ENCODE measurements around the gene WDR88. TPM values are rescaled to one million over a fixed set of nuclear protein-coding genes. Genes with fewer than 3 reads are reported as not detected.

The WDR88 gene
- total and polyA plus RNA-seq, 2 of the 4 experiments (the other 2 are of a cell fraction): not detected

DNA sequence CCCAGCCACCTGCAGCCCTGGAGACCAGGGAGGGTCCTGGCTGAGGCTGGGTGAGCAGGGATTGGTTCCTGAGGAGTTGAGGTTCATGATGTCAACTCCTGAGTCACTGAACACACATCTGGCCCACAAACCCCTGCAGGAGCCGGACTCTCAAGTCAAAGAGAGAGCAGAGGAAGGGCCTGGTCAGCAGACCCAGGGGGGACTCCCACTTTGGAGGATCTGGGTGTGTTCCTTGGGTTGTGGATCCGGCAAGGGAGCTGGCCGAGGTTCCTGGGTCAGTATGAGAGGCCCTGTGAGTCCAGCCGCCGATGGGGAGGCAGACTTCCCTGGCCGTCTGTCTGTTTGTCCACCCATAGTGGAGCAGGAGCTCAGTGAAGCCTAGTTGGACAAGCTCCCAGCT, 89.7 kb downstream of the WDR88 start:
- peaks cover 55% of the 10 kb centered on the region for H3K27me3 ChIP-seq (ENCODE audit: control insufficient read depth, insufficient read depth, low read length)
- ChIA-PET POLR2A (ENCODE audit: unreplicated experiment) (no interaction called here), CTCF (no interaction called here)
- peak overlapping the region; percentile 41 for H2AFZ ChIP-seq (replicated peaks; ENCODE audit: low read length, poor library complexity)
- H2BK15ac ChIP-seq (ENCODE audit: low read depth, low read length): no peak overlapping the region
- H3K18ac ChIP-seq (ENCODE audit: low read depth, low read length): no peak overlapping the region
- no peaks in the 10 kb centered on the region for H3K36me3 ChIP-seq (ENCODE audit: control insufficient read depth, insufficient read depth, low read length)
- no peak overlapping the region for H3K9ac ChIP-seq (ENCODE audit: low read depth, low read length)
- H3K9me1 ChIP-seq (ENCODE audit: insufficient read depth, low read length): no peaks in the 10 kb centered on the region
- dilution Hi-C loops (cut with HindIII; ENCODE audit: low sequenced_read_pairs, unreplicated experiment) (no loop called here), in situ Hi-C loops (cut with MboI; ENCODE audit: low sequenced_read_pairs) (no loop called here), intact Hi-C loops (cut with micrococcal nuclease) (no loop called here)
- BruUV-seq (replicated peaks): no TSS peak
- H4K91ac ChIP-seq (ENCODE audit: insufficient read depth, low read depth, low read length): no peak overlapping the region
- H2BK20ac ChIP-seq (ENCODE audit: low read depth, low read length): no peak overlapping the region
- no peak overlapping the region for H2AK9ac ChIP-seq (replicated peaks; ENCODE audit: low read depth, low read length, poor library complexity)
- no peak overlapping the region for H3K4ac ChIP-seq (ENCODE audit: low read depth, low read length)
- H3K9me3 ChIP-seq (ENCODE audit: control insufficient read depth, insufficient read depth, low read length): peaks cover 2% of the 10 kb centered on the region; the same call in 1 of the 2 replicates
- H4K20me1 ChIP-seq (ENCODE audit: insufficient read depth, low read length): no peaks in the 10 kb centered on the region; the same call in 1 of the 2 replicates
- H2AK5ac ChIP-seq (ENCODE audit: low read depth, low read length): no peak overlapping the region
- no peak for TF ChIP-seq NFE2L2 (IDR thresholded peaks at IDR 0.05; ENCODE audit: low read depth, low read length)
- TF ChIP-seq MXI1 (IDR thresholded peaks at IDR 0.05; ENCODE audit: borderline replicate concordance, low read depth, low read length): no peak
- TF ChIP-seq CHD1 (IDR thresholded peaks at IDR 0.05; ENCODE audit: low read depth, low read length): no peak
- no peak for TF ChIP-seq CEBPB (IDR thresholded peaks at IDR 0.05; ENCODE audit: low read depth, low read length)
- no peak for TF ChIP-seq MAZ (IDR thresholded peaks at IDR 0.05; ENCODE audit: borderline replicate concordance, low read depth, low read length)
- TF ChIP-seq, protein P1, sequence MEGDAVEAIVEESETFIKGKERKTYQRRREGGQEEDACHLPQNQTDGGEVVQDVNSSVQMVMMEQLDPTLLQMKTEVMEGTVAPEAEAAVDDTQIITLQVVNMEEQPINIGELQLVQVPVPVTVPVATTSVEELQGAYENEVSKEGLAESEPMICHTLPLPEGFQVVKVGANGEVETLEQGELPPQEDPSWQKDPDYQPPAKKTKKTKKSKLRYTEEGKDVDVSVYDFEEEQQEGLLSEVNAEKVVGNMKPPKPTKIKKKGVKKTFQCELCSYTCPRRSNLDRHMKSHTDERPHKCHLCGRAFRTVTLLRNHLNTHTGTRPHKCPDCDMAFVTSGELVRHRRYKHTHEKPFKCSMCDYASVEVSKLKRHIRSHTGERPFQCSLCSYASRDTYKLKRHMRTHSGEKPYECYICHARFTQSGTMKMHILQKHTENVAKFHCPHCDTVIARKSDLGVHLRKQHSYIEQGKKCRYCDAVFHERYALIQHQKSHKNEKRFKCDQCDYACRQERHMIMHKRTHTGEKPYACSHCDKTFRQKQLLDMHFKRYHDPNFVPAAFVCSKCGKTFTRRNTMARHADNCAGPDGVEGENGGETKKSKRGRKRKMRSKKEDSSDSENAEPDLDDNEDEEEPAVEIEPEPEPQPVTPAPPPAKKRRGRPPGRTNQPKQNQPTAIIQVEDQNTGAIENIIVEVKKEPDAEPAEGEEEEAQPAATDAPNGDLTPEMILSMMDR (conservative IDR thresholded peaks at IDR 0.05; ENCODE audit: low read depth, low read length): no peak
- no peak for TF ChIP-seq POLR2A (IDR thresholded peaks at IDR 0.05; ENCODE audit: low read depth, low read length)
- no peak for TF ChIP-seq RAD21 (IDR thresholded peaks at IDR 0.05; ENCODE audit: low read length)
- TF ChIP-seq RCOR1 (IDR thresholded peaks at IDR 0.05; ENCODE audit: insufficient replicate concordance, low read length): no peak
- TF ChIP-seq, protein P2, sequence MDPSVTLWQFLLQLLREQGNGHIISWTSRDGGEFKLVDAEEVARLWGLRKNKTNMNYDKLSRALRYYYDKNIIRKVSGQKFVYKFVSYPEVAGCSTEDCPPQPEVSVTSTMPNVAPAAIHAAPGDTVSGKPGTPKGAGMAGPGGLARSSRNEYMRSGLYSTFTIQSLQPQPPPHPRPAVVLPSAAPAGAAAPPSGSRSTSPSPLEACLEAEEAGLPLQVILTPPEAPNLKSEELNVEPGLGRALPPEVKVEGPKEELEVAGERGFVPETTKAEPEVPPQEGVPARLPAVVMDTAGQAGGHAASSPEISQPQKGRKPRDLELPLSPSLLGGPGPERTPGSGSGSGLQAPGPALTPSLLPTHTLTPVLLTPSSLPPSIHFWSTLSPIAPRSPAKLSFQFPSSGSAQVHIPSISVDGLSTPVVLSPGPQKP (IDR thresholded peaks at IDR 0.05; ENCODE audit: borderline replicate concordance, low read depth, low read length): no peak
- peak; percentile 18 for DNase-seq
- H3K23ac ChIP-seq (ENCODE audit: low read depth, low read length): no peak overlapping the region
- H3K27ac ChIP-seq (ENCODE audit: insufficient read depth, low read length): no peak overlapping the region
- no peak overlapping the region for H3K4me2 ChIP-seq (ENCODE audit: low read depth, low read length)
- no peak overlapping the region for H2BK120ac ChIP-seq (ENCODE audit: low read depth, low read length)
- H3K79me1 ChIP-seq (ENCODE audit: low read depth in 1 of 2, low read length in 2 of 2): no peaks in the 10 kb centered on the region
- no peak overlapping the region for H4K8ac ChIP-seq (ENCODE audit: low read depth in 2 of 2, low read length in 2 of 2)
- no CpG with 5 or more reads among the region's 6 CpGs for WGBS, 2 experiments (ENCODE audit: extremely low coverage in 2 of 2, insufficient read length in 1 of 2)
- no peak overlapping the region for H2BK5ac ChIP-seq (ENCODE audit: low read depth, low read length, poor library complexity, severe bottlenecking)
- H3K4me1 ChIP-seq (ENCODE audit: control insufficient read depth, insufficient read depth, low read length): no peaks in the 10 kb centered on the region
- no peak overlapping the region for H4K5ac ChIP-seq (ENCODE audit: low read depth, low read length)
- H3K56ac ChIP-seq (ENCODE audit: extremely low read depth, insufficient read depth, low read length): no peak overlapping the region
- no peak overlapping the region for H3K14ac ChIP-seq (replicated peaks; ENCODE audit: low read depth, low read length)
- H3K4me3 ChIP-seq (ENCODE audit: insufficient read depth, low read depth, low read length): no peak overlapping the region
- no peak for ATAC-seq (ENCODE audit: low read depth)

Measured in IMR-90 (cell line).